KMS-11 (cell line): ENCODE results near the gene NOS1.

ENCODE experiments used
- H2AFZ ChIP-seq: fragments of 200-600 bp; sonication (generic); 2 replicates; pipeline ENCODE4 v1.6.1; 2016; ENCODE audit warnings: antibody characterized with exemption, mixed run types, low read depth
- H3K27ac ChIP-seq: fragments of 200-600 bp; sonication (generic); 2 replicates; pipeline ENCODE4 v1.6.1; 2016; ENCODE audit warnings: mild to moderate bottlenecking, mixed run types
- H3K27me3 ChIP-seq: fragments of 200-600 bp; sonication (generic); 2 replicates; pipeline ENCODE4 v1.6.1; 2017; ENCODE audit warnings: mild to moderate bottlenecking, low read depth, mixed run types, moderate library complexity; ENCODE audit not compliant: insufficient read depth
- H3K36me3 ChIP-seq: fragments of 200-600 bp; sonication (generic); 2 replicates; pipeline ENCODE4 v1.6.1; 2017; ENCODE audit warnings: mild to moderate bottlenecking, mixed run types; ENCODE audit not compliant: insufficient read depth
- H3K4me1 ChIP-seq: fragments of 200-600 bp; sonication (generic); 2 replicates; pipeline ENCODE4 v1.6.1; 2016; ENCODE audit warnings: mild to moderate bottlenecking, low read depth, mixed run types; ENCODE audit not compliant: poor library complexity, severe bottlenecking
- H3K4me2 ChIP-seq: fragments of 200-600 bp; sonication (generic); 2 replicates; pipeline ENCODE4 v1.7.0; 2016; ENCODE audit warnings: mild to moderate bottlenecking, mixed run types
- H3K4me3 ChIP-seq: fragments of 200-600 bp; sonication (generic); IDR thresholded peaks from 2 replicates; pipeline ENCODE4 v1.6.1; 2017; ENCODE audit warnings: low read depth, low read length, mixed read lengths; ENCODE audit not compliant: insufficient read depth
- H3K79me2 ChIP-seq: fragments of 200-600 bp; sonication (generic); 2 replicates; pipeline ENCODE4 v1.6.1; 2016; ENCODE audit warnings: low read depth, mixed run types; ENCODE audit not compliant: insufficient read depth
- H3K9ac ChIP-seq: fragments of 200-600 bp; sonication (generic); 2 replicates; pipeline ENCODE4 v1.6.1; 2016; ENCODE audit warnings: mild to moderate bottlenecking, mixed run types
- H4K20me1 ChIP-seq: fragments of 200-600 bp; sonication (generic); 2 replicates; pipeline ENCODE4 v1.6.1; 2016; ENCODE audit warnings: mild to moderate bottlenecking, mixed run types; ENCODE audit not compliant: insufficient read depth
- CTCF ChIP-seq: fragments of 200-600 bp; sonication (generic); conservative IDR thresholded peaks from 2 replicates; pipeline ENCODE4 v1.6.1; 2017; ENCODE audit warnings: low read depth, mild to moderate bottlenecking, antibody characterized with exemption, low read length, moderate library complexity, mixed read lengths

Gene NOS1

DNA sequence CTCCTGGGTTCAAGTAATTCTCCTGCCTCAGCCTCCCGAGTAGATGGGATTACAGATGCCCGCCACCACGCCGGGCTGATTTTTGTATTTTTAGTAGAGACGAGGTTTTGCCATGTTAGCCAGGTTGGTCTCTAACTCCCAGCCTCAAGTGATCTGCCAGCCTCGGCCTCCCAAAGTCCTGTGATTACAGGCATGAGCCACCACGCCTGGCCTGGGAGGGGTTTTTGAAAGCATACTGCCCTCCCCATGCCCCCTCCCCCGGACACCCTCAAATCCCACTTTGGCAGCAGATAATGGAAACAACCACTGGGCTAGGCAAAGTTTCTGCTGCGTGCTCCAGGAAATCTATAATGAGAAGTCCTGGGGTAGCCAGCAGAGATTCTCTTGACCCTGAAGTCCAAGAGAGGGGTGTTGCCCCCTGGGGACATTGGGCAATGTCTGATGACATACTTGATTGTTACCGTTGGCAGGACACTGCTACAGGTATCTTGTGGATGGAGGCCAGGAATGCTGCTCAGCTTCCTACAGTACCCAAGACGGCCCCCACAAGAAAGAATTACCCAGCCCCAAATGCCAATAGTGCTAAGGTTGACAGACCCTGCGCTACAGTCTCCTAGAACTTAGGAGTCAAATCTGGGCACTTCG, 152.5 kb downstream of the NOS1 start:
- Histone ChIP-seq H3K27ac (no peak overlapping the region), H3K4me2 (no peak overlapping the region), H3K9ac (no peak overlapping the region), H4K20me1 (no peaks in the 10 kb centered on the region), H3K36me3 (no peaks in the 10 kb centered on the region), H3K4me1 (no peaks in the 10 kb centered on the region), H2AFZ (no peak overlapping the region), H3K27me3 (no peaks in the 10 kb centered on the region), H3K4me3 (no peak overlapping the region), H3K79me2 (no peaks in the 10 kb centered on the region)
- no peak for TF ChIP-seq CTCF

DNA sequence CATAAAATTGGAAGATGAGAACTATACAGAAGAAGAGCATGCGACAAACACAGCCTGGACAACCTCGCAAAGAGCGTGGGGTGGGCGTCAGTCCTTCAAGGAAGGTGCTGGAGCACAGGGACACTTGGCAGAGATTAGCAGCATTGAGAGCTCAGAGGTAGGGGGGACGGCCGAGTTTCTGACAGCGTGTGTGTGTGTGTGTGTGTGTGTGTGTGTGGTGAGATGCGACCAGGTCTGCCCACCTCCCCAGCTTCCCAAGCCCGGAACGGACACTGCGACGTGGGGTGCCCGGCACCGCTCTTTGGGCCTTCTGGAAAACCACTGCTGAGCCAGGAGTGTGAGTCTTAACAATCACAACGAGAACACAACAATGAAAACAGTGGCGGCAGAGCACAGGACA, 153.2 kb downstream of the NOS1 start:
- Histone ChIP-seq H3K27ac (no peak overlapping the region), H3K27me3 (no peaks in the 10 kb centered on the region), H4K20me1 (no peaks in the 10 kb centered on the region)

DNA sequence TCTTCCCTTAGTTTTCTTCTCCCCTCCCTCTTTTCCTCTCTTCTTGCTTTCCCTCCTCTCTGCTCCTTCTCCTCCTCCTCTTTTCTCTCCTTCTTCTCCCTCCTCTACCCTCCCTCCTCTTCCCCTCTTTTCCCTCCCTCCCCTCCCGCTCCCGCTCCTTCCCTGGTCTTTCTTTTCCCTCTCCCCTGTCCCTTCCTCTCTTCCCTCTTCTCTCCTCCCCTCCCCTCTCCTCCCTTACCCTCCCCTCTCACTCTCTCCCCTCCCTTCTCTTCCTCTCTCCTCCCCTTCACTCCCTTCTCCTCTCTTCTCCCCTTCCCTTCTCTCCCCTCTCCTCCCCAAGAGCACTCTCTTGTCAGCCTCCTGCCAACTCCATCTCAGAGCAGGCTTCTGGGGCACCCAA, 153.8 kb downstream of the NOS1 start:
- Histone ChIP-seq H3K27ac (no peak overlapping the region), H3K27me3 (no peaks in the 10 kb centered on the region)
- TF ChIP-seq CTCF: no peak

More for the DNA sequence above, 153.2 kb downstream of the NOS1 start:
- H3K4me3 ChIP-seq: no peak overlapping the region
- no peaks in the 10 kb centered on the region for H3K79me2 ChIP-seq
- H3K4me1 ChIP-seq: no peaks in the 10 kb centered on the region
- H2AFZ ChIP-seq: no peak overlapping the region
- H3K9ac ChIP-seq: no peak overlapping the region
- H3K36me3 ChIP-seq: no peaks in the 10 kb centered on the region
- H3K4me2 ChIP-seq: no peak overlapping the region
- no peak for TF ChIP-seq CTCF

GRCh38 chr12:117202556-117202955, 158.9 kb downstream of the NOS1 start:
- Histone ChIP-seq H3K79me2 (no peaks in the 10 kb centered on the region), H3K27me3 (no peaks in the 10 kb centered on the region), H3K36me3 (no peaks in the 10 kb centered on the region), H4K20me1 (no peaks in the 10 kb centered on the region), H3K9ac (no peak overlapping the region), H3K4me2 (no peak overlapping the region), H3K4me3 (no peak overlapping the region), H2AFZ (no peak overlapping the region), H3K27ac (no peak overlapping the region), H3K4me1 (no peaks in the 10 kb centered on the region)
- no peak for TF ChIP-seq CTCF

More for the DNA sequence above, 153.8 kb downstream of the NOS1 start:
- H3K4me2 ChIP-seq: no peak overlapping the region
- H4K20me1 ChIP-seq: no peaks in the 10 kb centered on the region
- H2AFZ ChIP-seq: no peak overlapping the region
- no peaks in the 10 kb centered on the region for H3K79me2 ChIP-seq
- no peaks in the 10 kb centered on the region for H3K4me1 ChIP-seq
- no peak overlapping the region for H3K4me3 ChIP-seq
- H3K9ac ChIP-seq: no peak overlapping the region
- H3K36me3 ChIP-seq: no peaks in the 10 kb centered on the region
